Measurements from ENCODE around the gene EPDR1. TPM values are rescaled to one million over a fixed set of nuclear protein-coding genes. Genes with fewer than 3 reads are reported as not detected.

Gene EPDR1
- total RNA-seq, 1 experiment from 2014 or later, result 5.3 TPM

DNA sequence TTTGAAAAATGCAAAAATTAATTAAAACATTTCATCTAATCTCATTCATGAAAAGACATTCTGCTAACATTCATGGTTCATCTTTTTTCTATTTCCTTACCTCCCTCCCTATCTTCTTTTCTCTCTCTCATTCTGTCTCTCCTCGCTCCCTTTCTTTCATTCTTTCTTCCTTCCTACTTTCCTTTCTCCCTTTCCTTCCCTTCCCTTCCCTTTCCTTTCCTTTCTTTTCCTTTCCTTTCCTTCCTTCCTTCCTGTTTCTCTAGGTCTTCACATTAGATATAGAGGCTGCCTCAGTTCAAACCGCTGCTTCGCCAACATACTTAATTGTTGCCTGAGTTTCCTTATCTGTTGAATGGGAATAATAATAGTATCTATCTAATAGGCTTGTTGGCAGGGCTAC lies 25.8 kb upstream of the EPDR1 start:
- TF ChIP-seq, protein P1, sequence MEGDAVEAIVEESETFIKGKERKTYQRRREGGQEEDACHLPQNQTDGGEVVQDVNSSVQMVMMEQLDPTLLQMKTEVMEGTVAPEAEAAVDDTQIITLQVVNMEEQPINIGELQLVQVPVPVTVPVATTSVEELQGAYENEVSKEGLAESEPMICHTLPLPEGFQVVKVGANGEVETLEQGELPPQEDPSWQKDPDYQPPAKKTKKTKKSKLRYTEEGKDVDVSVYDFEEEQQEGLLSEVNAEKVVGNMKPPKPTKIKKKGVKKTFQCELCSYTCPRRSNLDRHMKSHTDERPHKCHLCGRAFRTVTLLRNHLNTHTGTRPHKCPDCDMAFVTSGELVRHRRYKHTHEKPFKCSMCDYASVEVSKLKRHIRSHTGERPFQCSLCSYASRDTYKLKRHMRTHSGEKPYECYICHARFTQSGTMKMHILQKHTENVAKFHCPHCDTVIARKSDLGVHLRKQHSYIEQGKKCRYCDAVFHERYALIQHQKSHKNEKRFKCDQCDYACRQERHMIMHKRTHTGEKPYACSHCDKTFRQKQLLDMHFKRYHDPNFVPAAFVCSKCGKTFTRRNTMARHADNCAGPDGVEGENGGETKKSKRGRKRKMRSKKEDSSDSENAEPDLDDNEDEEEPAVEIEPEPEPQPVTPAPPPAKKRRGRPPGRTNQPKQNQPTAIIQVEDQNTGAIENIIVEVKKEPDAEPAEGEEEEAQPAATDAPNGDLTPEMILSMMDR (conservative IDR thresholded peaks at IDR 0.05), result no peak
- Histone ChIP-seq H3K9me3 (ENCODE audit: control insufficient read depth, low read depth, low read length) (no peaks in the 10 kb centered on the region), H2BK5ac (ENCODE audit: insufficient read length, low read length) (no peak overlapping the region), H4K20me1 (ENCODE audit: control insufficient read depth, insufficient read depth, insufficient read length) (no peaks in the 10 kb centered on the region), H3K23me2 (ENCODE audit: insufficient read length, low read depth, low read length, poor library complexity, severe bottlenecking) (no peaks in the 10 kb centered on the region), H4K5ac (ENCODE audit: insufficient read length, low read depth, low read length) (no peak overlapping the region), H2BK15ac (ENCODE audit: low read depth, low read length) (no peak overlapping the region), H2BK120ac (ENCODE audit: low read depth, low read length, poor library complexity, severe bottlenecking) (no peak overlapping the region), H2AFZ (ENCODE audit: low read length) (no peak overlapping the region), H3K79me2 (ENCODE audit: insufficient read depth, low read length) (no peaks in the 10 kb centered on the region), H2BK20ac (ENCODE audit: low read depth, low read length, poor library complexity, severe bottlenecking) (no peak overlapping the region), H3T11ph (ENCODE audit: low read length) (no peak overlapping the region), H3K4me2 (ENCODE audit: insufficient read depth, insufficient read length, low read length) (no peak overlapping the region), H4K91ac (ENCODE audit: insufficient read length, low read depth, low read length) (no peak overlapping the region), H3K4me1 (ENCODE audit: insufficient read depth, low read length) (no peaks in the 10 kb centered on the region), H3K23ac (ENCODE audit: insufficient read length, low read depth, low read length) (no peak overlapping the region), H3K9ac (ENCODE audit: extremely low read depth, insufficient read length, low read length) (no peak overlapping the region), H3K79me1 (ENCODE audit: insufficient read depth, low read depth, low read length, poor library complexity, severe bottlenecking) (no peaks in the 10 kb centered on the region), H3K18ac (ENCODE audit: insufficient read length, low read depth, low read length) (no peak overlapping the region), H4K8ac (replicated peaks; ENCODE audit: insufficient read length, low read depth, low read length) (no peak overlapping the region), H3K56ac (ENCODE audit: insufficient read length, low read depth, low read length) (no peak overlapping the region), H3K27ac (ENCODE audit: insufficient read length, low read depth, low read length) (no peak overlapping the region), H3K4ac (ENCODE audit: low read depth, low read length) (no peak overlapping the region), H2AK5ac (ENCODE audit: insufficient read length, low read length) (no peak overlapping the region), H2BK12ac (ENCODE audit: insufficient read length, low read depth, low read length) (no peak overlapping the region), H3K27me3 (ENCODE audit: insufficient read depth, low read length) (no peaks in the 10 kb centered on the region), H3K14ac (ENCODE audit: insufficient read depth, low read length) (no peak overlapping the region)
- Mint-ChIP-seq H3K9me3 (peaks cover 0 to 2% of the 10 kb centered on the region in 2 experiments; a peak in 1 of 5 replicates), H3K27me3 (ENCODE audit: low read depth) (no peaks in the 10 kb centered on the region; the same call in 1 of the 2 replicates), H3K27ac (no peak overlapping the region), H3K36me3 (ENCODE audit: insufficient read depth in 1 of 3, low read depth in 3 of 3) (no peaks in the 10 kb centered on the region), H3K4me3 (no peak overlapping the region), H3K4me1 (no peaks in the 10 kb centered on the region)
- DNase-seq, result no peak
- no CpG with 5 or more reads among the region's 3 CpGs for WGBS (ENCODE audit: extremely low coverage, insufficient read length, low lambda C conversion rate)

All from H9 (cell line).